ACC112 (cell line): Measurements from ENCODE around the gene BPIFB4.

ENCODE experiments used
- H2AFZ ChIP-seq: fragments of 200-600 bp; sonication (generic); one replicate; pipeline ENCODE4 v1.6.0; 2017; ENCODE audit warnings: antibody characterized with exemption, low read length; ENCODE audit not compliant: unreplicated experiment
- H3K27ac ChIP-seq: fragments of 200-600 bp; sonication (generic); 2 replicates; pipeline ENCODE4 v1.5.1; 2014; ENCODE audit warnings: low read depth, mild to moderate bottlenecking, antibody characterized with exemption, low read length, moderate library complexity
- H3K27me3 ChIP-seq: fragments of 200-600 bp; sonication (generic); 2 replicates; pipeline ENCODE4 v1.6.1; 2014; ENCODE audit warnings: mild to moderate bottlenecking, antibody characterized with exemption, low read length, moderate library complexity, mixed read lengths; ENCODE audit not compliant: insufficient read depth
- H3K36me3 ChIP-seq: fragments of 200-600 bp; sonication (generic); 2 replicates; pipeline ENCODE4 v1.6.1; 2016; ENCODE audit warnings: mild to moderate bottlenecking, antibody characterized with exemption, low read length, moderate library complexity, mixed read lengths; ENCODE audit not compliant: insufficient read depth
- H3K4me1 ChIP-seq: fragments of 200-600 bp; sonication (generic); one replicate; pipeline ENCODE4 v1.6.1; 2016; ENCODE audit warnings: low read length, mixed read lengths; ENCODE audit not compliant: insufficient read depth, unreplicated experiment, control insufficient read depth
- H3K4me3 ChIP-seq: fragments of 200-600 bp; sonication (generic); 2 replicates; pipeline ENCODE4 v1.5.1; 2014; ENCODE audit warnings: mild to moderate bottlenecking, low read depth, low read length
- H3K79me2 ChIP-seq: fragments of 200-600 bp; sonication (generic); one replicate; pipeline ENCODE4 v1.6.0; 2016; ENCODE audit warnings: low read length; ENCODE audit not compliant: control insufficient read depth, unreplicated experiment, insufficient read depth

Gene BPIFB4

DNA sequence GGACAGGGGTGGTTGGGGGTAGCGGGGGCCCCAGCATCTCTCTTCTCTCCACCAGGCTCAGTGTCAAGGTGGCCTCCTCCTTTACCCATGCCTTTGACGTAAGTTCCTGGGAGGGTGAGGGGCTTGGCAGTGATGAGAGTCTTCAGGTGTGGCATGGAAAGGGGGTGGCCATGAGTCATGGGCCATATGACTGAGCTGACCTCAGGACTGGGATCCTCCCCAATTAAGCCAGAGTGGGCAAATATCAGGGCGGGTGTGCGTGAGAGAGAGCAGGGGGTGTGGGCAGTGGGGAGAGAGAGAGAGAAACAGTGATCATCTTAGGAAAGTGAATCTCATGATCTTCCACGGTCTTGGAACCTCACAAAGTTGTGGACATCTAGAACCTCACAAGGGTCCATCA is 8.2 kb upstream of the BPIFB4 start:
- Histone ChIP-seq H2AFZ (no peak overlapping the region), H3K79me2 (no peaks in the 10 kb centered on the region), H3K36me3 (no peaks in the 10 kb centered on the region), H3K4me1 (no peaks in the 10 kb centered on the region), H3K4me3 (no peak overlapping the region), H3K27ac (no peak overlapping the region), H3K27me3 (peaks cover 71% of the 10 kb centered on the region)

DNA sequence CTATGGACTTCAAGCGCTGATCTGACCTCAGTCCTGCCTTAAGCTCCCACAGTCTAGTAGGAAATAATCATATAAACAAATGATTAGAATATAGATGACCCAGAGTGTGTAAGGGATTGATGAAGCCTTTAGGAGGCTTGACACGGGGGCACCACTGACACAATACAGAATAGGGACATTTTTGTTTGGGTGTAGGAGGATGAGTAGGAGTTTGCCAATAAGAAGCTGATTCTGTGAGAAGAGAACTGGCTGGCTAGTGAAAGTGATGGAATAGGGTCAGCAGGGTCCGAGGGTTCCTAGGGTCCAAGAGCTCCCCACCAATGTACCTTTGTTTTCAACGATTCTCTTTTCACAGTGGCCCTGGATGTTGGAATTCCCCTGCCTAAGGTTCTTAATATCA is 7.1 kb upstream of the BPIFB4 start:
- Histone ChIP-seq H3K4me1 (no peaks in the 10 kb centered on the region), H3K27me3 (peaks cover 68% of the 10 kb centered on the region), H3K79me2 (no peaks in the 10 kb centered on the region), H3K27ac (no peak overlapping the region), H3K36me3 (no peaks in the 10 kb centered on the region), H2AFZ (no peak overlapping the region), H3K4me3 (no peak overlapping the region)

DNA sequence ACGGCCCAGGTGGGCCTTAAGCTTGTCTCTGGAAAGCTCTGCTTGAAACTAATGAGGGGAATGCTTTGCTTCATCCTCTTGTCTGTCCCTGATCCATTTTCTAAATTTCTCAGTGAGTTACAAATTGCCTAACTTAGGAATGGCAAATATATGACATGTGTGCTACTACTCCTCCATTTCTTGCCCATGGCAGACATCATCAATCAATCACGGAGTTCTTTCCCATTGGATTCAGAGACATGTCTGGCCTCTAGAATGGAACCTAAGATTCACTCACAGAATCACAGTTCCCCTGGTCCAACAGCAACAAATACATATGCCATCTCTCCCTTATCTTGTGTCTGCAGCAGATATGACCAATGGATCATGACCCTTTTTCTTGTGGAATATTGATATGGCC is 6.6 kb upstream of the BPIFB4 start:
- no peaks in the 10 kb centered on the region for H3K79me2 ChIP-seq
- no peaks in the 10 kb centered on the region for H3K36me3 ChIP-seq
- peaks cover 68% of the 10 kb centered on the region for H3K27me3 ChIP-seq
- no peak overlapping the region for H3K27ac ChIP-seq
- H2AFZ ChIP-seq: no peak overlapping the region
- no peak overlapping the region for H3K4me3 ChIP-seq
- no peaks in the 10 kb centered on the region for H3K4me1 ChIP-seq

DNA sequence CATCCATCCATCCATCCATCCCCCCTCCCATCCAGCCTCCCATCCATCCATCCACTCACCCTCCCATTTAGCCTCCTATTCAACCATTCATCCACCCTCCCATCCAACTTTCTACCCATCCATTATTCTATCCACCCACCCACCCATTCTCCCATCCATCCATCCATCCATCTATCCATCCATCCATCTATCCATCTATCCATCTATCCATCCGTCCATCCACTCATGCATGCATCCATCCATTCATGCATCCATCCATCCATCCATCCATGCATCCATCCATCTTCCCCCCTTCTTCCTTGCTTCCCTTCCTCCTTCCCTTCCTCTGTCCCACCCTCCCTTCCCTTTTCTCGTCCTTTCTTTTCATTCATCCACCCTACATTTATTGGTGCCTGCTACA is 4.8 kb upstream of the BPIFB4 start:
- Histone ChIP-seq H3K27me3 (peaks cover 57% of the 10 kb centered on the region), H3K27ac (no peak overlapping the region), H3K4me3 (no peak overlapping the region), H3K79me2 (no peaks in the 10 kb centered on the region), H3K36me3 (no peaks in the 10 kb centered on the region), H3K4me1 (no peaks in the 10 kb centered on the region), H2AFZ (no peak overlapping the region)

GRCh38 chr20:33075281-33075680 is 4.2 kb upstream of the BPIFB4 start:
- no peak overlapping the region for H2AFZ ChIP-seq
- no peaks in the 10 kb centered on the region for H3K36me3 ChIP-seq
- H3K79me2 ChIP-seq: no peaks in the 10 kb centered on the region
- no peak overlapping the region for H3K4me3 ChIP-seq
- H3K27ac ChIP-seq: no peak overlapping the region
- H3K4me1 ChIP-seq: no peaks in the 10 kb centered on the region
- peaks cover 51% of the 10 kb centered on the region for H3K27me3 ChIP-seq

DNA sequence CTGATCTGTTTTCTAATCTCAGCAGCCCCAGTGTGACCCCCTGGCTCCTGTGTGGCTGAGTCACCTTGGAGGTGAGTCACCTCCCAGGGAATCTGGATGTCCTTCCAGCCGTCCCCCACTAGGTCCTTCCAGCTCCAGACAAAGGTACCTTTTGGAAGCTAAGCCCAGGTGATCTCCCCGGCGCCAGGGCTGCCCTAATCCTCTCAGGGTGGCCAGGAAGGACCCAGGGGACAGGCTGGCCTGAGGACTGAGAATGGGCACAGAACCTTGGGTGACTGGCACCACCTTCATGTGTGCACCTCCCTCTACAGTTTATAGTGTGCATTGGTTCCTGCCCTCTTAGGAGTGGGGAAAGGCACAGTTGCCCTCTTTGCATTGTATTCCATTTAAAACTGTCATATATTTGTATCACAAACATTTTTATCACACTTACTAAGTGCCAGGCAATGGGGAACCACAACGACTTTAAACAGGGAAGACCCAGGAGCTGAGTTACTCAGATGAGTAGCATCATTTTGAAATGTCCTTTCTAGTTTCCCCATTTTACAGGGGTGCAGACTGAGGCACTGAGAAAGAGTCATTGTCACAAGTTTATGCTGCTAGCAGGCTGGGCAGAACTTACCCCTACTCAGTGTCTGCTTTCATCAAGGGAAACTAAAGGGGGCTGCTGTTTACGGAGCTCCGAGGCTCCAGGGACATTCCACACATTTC is 2.6 kb upstream of the BPIFB4 start:
- no peak overlapping the region for H3K4me3 ChIP-seq
- H3K36me3 ChIP-seq: no peaks in the 10 kb centered on the region
- H3K4me1 ChIP-seq: no peaks in the 10 kb centered on the region
- H3K27ac ChIP-seq: no peak overlapping the region
- peaks cover 46% of the 10 kb centered on the region for H3K27me3 ChIP-seq
- H2AFZ ChIP-seq: no peak overlapping the region
- no peaks in the 10 kb centered on the region for H3K79me2 ChIP-seq

- Histone ChIP-seq H3K4me3 (no peak overlapping the region), H3K27ac (no peak overlapping the region), H2AFZ (no peak overlapping the region), H3K27me3 (peaks cover 17% of the 10 kb centered on the region; the same call in 1 of the 2 replicates), H3K4me1 (no peaks in the 10 kb centered on the region), H3K36me3 (no peaks in the 10 kb centered on the region), H3K79me2 (no peaks in the 10 kb centered on the region)
Observed at GRCh38 chr20:33081411-33082154, 2.1 kb downstream of the BPIFB4 start.

DNA sequence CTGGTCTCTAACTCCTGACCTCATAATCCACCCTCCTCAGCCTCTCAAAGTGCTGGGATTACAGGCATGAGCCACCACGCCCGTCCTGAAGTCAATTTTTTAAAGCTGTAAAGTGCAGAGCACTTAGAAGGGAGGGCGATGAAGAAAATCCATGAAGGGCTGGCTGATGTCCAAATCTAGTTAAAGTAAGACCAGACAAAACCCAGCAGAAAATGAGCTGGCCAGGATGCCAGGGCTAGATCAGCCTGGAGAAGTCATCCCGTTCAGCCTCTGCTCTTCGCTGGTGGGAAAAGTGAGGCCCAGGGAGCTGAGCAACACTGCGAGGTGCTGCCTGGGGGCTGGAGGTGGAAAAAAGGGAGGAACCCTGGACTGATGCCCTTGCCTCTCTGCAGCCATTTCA is 3.1 kb downstream of the BPIFB4 start:
- H3K79me2 ChIP-seq: no peaks in the 10 kb centered on the region
- H3K4me3 ChIP-seq: no peak overlapping the region
- no peaks in the 10 kb centered on the region for H3K36me3 ChIP-seq
- no peak overlapping the region for H2AFZ ChIP-seq
- no peaks in the 10 kb centered on the region for H3K4me1 ChIP-seq
- peaks cover 23% of the 10 kb centered on the region; the same call in 1 of the 2 replicates for H3K27me3 ChIP-seq
- H3K27ac ChIP-seq: no peak overlapping the region

- Histone ChIP-seq H2AFZ (no peak overlapping the region), H3K36me3 (no peaks in the 10 kb centered on the region), H3K27ac (no peak overlapping the region), H3K79me2 (no peaks in the 10 kb centered on the region), H3K4me1 (no peaks in the 10 kb centered on the region), H3K27me3 (peaks cover 29% of the 10 kb centered on the region), H3K4me3 (no peak overlapping the region)
Observed at GRCh38 chr20:33083544-33084340, 4.3 kb downstream of the BPIFB4 start.

GRCh38 chr20:33084722-33085121 is 5.3 kb downstream of the BPIFB4 start:
- peaks cover 38% of the 10 kb centered on the region for H3K27me3 ChIP-seq
- H3K4me1 ChIP-seq: no peaks in the 10 kb centered on the region
- no peaks in the 10 kb centered on the region for H3K79me2 ChIP-seq
- H2AFZ ChIP-seq: no peak overlapping the region
- H3K27ac ChIP-seq: no peak overlapping the region
- no peaks in the 10 kb centered on the region for H3K36me3 ChIP-seq
- no peak overlapping the region for H3K4me3 ChIP-seq
